HCT116 (cell line): ENCODE data around the gene EIF5AL1. TPM values are rescaled to one million over a fixed set of nuclear protein-coding genes. Genes with fewer than 3 reads are reported as not detected.

Experiments
- ATAC-seq: fragments of 200-7000 bp; cut with Tn5 transposase; 2 replicates; pipeline ENCODE4 v1.9.1; 2020; ENCODE audit warnings: mild to moderate bottlenecking, moderate library complexity
- BruUV-seq: library from RNA; stranded (reverse); fragments of 400-500 nt; replicated peaks from 2 replicates; lab custom pipeline; 2021; lab: Mats Ljungman, UMichigan
- CTCF ChIA-PET: fragments of 300-600 bp; sonication (Branson Sonifier 250); formaldehyde crosslinking; loops from one replicate; lab custom pipeline; 2021; ENCODE audit warnings: antibody characterized with exemption; lab: Charles Lee
- POLR2A ChIA-PET: fragments of 300-600, 350-600 bp; sonication (Branson Sonifier 250); formaldehyde crosslinking; loops from one replicate; lab custom pipeline; 2021; ENCODE audit warnings: antibody characterized with exemption; lab: Charles Lee
- RAD21 ChIA-PET, 2 experiments: fragments of 300-600 bp; sonication (Branson Sonifier 250); formaldehyde crosslinking; loops; one replicate each; lab custom pipeline; 2023; ENCODE audit warnings: low total read pairs in 2 of 2; ENCODE audit not compliant: uncharacterized antibody in 2 of 2, unreplicated experiment in 2 of 2, low non-redundant PET in 1 of 2; lab: Charles Lee
- DNase-seq: peaks from one replicate; pipeline ENCODE4 v3.0.0-alpha.2; 2010; ENCODE audit warnings: low read depth, low spot score
- H2AFZ ChIP-seq: fragments of 200-600 bp; shearing (Covaris generic), sonication (generic); 2 replicates; pipeline ENCODE4 v1.6.1; 2017; ENCODE audit warnings: low read depth, mixed run types, mixed read lengths, antibody characterized with exemption, low read length; ENCODE audit not compliant: poor library complexity, severe bottlenecking
- H3K27ac ChIP-seq: 2 replicates; pipeline ENCODE4 v1.5.1; 2012; ENCODE audit warnings: low read depth, low read length
- H3K27me3 ChIP-seq: fragments of 200-600 bp; sonication (generic); 2 replicates; pipeline ENCODE4 v1.6.1; 2016; ENCODE audit warnings: mixed run types, low read length, mixed read lengths; ENCODE audit not compliant: insufficient read depth
- H3K36me3 ChIP-seq, 2 experiments: fragments of 200-500 bp in 1 of 2; fragments of 200-600 bp in 1 of 2; sonication (Bioruptor generic) in 1 of 2; sonication (generic) in 1 of 2; 2 replicates each; pipeline versions ENCODE4 v1.5.1 to v1.6.1; 2014 to 2016; ENCODE audit warnings: low read length in 2 of 2, inconsistent platforms in 1 of 2, mixed read lengths in 1 of 2, mixed run types in 1 of 2; ENCODE audit not compliant: insufficient read depth in 2 of 2, control insufficient read depth in 1 of 2
- H3K4me1 ChIP-seq, 2 experiments: fragments of 200-600 bp in 1 of 2; sonication (generic) in 1 of 2; 2 replicates each; pipeline versions ENCODE4 v1.5.1 to v1.6.1; 2012 to 2017; ENCODE audit warnings: low read length in 2 of 2, inconsistent platforms in 1 of 2, mild to moderate bottlenecking in 1 of 2, mixed read lengths in 1 of 2, mixed run types in 1 of 2, moderate library complexity in 1 of 2; ENCODE audit not compliant: insufficient read depth in 2 of 2, control insufficient read depth in 1 of 2
- H3K4me2 ChIP-seq: fragments of 200-600 bp; sonication (generic); 2 replicates; pipeline ENCODE4 v1.6.1; 2017; ENCODE audit warnings: mixed run types, low read length, mixed read lengths
- H3K4me3 ChIP-seq, 2 experiments: fragments of 200-600 bp in 1 of 2; sonication (generic) in 1 of 2; replicated peaks in 1 of 2; 2 replicates each; pipeline ENCODE4 v1.5.1; 2011 to 2016; ENCODE audit warnings: low read length in 2 of 2, control low read depth in 1 of 2, low read depth in 1 of 2, mild to moderate bottlenecking in 1 of 2, mixed read lengths in 1 of 2, mixed run types in 1 of 2
- H3K79me2 ChIP-seq: fragments of 200-600 bp; sonication (generic); 2 replicates; pipeline ENCODE4 v1.6.1; 2017; ENCODE audit warnings: mild to moderate bottlenecking, mixed run types, low read length, moderate library complexity, mixed read lengths; ENCODE audit not compliant: insufficient read depth
- H3K9ac ChIP-seq: fragments of 200-600 bp; sonication (generic); 2 replicates; pipeline ENCODE4 v1.6.1; 2016; ENCODE audit warnings: low read length, mixed read lengths
- H3K9me2 ChIP-seq: fragments of 200-600 bp; sonication (generic), shearing (Covaris generic); 2 replicates; pipeline ENCODE4 v1.6.1; 2017; ENCODE audit warnings: mixed run types, mild to moderate bottlenecking, moderate library complexity; ENCODE audit not compliant: insufficient read depth
- H3K9me3 ChIP-seq, 2 experiments: fragments of 200-500 bp in 1 of 2; fragments of 200-600 bp in 1 of 2; sonication (Bioruptor generic) in 1 of 2; sonication (generic) in 1 of 2; 2 replicates each; pipeline ENCODE4 v1.6.1; 2014 to 2017; ENCODE audit warnings: low read length in 2 of 2, mixed read lengths in 2 of 2, inconsistent platforms in 1 of 2, low read depth in 1 of 2, mild to moderate bottlenecking in 1 of 2, mixed run types in 1 of 2, moderate library complexity in 1 of 2; ENCODE audit not compliant: control insufficient read depth in 1 of 2, insufficient read depth in 1 of 2
- H4K20me1 ChIP-seq: fragments of 200-600 bp; sonication (generic), shearing (Covaris generic); 2 replicates; pipeline ENCODE4 v1.6.1; 2017; ENCODE audit warnings: mixed run types, mild to moderate bottlenecking, moderate library complexity; ENCODE audit not compliant: insufficient read depth
- CEBPB ChIP-seq: IDR thresholded peaks from 2 replicates; pipeline ENCODE4 v1.6.1; 2012; ENCODE audit warnings: low read depth
- EGR1 ChIP-seq: IDR thresholded peaks from 2 replicates; pipeline ENCODE4 v1.6.1; 2012; ENCODE audit warnings: low read depth
- ELF1 ChIP-seq: IDR thresholded peaks from 2 replicates; pipeline ENCODE4 v1.6.1; 2012; ENCODE audit warnings: low read depth, borderline replicate concordance
- EZH2 ChIP-seq: fragments of 200-600 bp; sonication (generic); IDR thresholded peaks from 2 replicates; pipeline ENCODE4 v1.6.1; 2017; ENCODE audit warnings: antibody characterized with exemption, mixed run types
- FOSL1 ChIP-seq: IDR thresholded peaks from 2 replicates; pipeline ENCODE4 v1.6.1; 2012; ENCODE audit warnings: low read depth
- JUND ChIP-seq: IDR thresholded peaks from 2 replicates; pipeline ENCODE4 v1.6.1; 2012
- MAX ChIP-seq: IDR thresholded peaks from 2 replicates; pipeline ENCODE4 v1.6.1; 2012
- POLR2A ChIP-seq: IDR thresholded peaks from 2 replicates; pipeline ENCODE4 v1.7.0; 2011; ENCODE audit warnings: borderline replicate concordance; ENCODE audit not compliant: insufficient read depth, insufficient read length; ENCODE audit errors: extremely low read depth
- POLR2AphosphoS5 ChIP-seq: IDR thresholded peaks from 2 replicates; pipeline ENCODE4 v1.6.1; 2011; ENCODE audit warnings: mild to moderate bottlenecking, low read depth, low read length, moderate library complexity
- RAD21 ChIP-seq: IDR thresholded peaks from 2 replicates; pipeline ENCODE4 v1.6.1; 2012; ENCODE audit warnings: low read depth, mild to moderate bottlenecking
- SRF ChIP-seq: IDR thresholded peaks from 2 replicates; pipeline ENCODE4 v1.6.1; 2012; ENCODE audit warnings: low read depth
- TCF7L2 ChIP-seq: IDR thresholded peaks from 2 replicates; pipeline ENCODE4 v1.7.0; 2011; ENCODE audit warnings: borderline replicate concordance, inconsistent platforms; ENCODE audit not compliant: insufficient read depth, insufficient read length; ENCODE audit errors: extremely low read depth
- YY1 ChIP-seq: IDR thresholded peaks from 2 replicates; pipeline ENCODE4 v1.6.1; 2011; ENCODE audit warnings: low read length, low read depth, moderate library complexity, mild to moderate bottlenecking; ENCODE audit not compliant: insufficient replicate concordance; ENCODE audit errors: extremely low read depth
- intact Hi-C: fragments of 100-400 bp; cut with micrococcal nuclease; formaldehyde crosslinking; loops from 2 replicates; pipeline ENCODE4 v1.10.0; 2022
- total RNA-seq: library from RNA; stranded (reverse); gene quantifications from one replicate; pipeline ENCODE4 v1.2.1, GENCODE V29; 2021; ENCODE audit not compliant: unreplicated experiment
- TF ChIP-seq, protein P1 (sequence below), 3 experiments: fragments of 200-600 bp in 1 of 3; sonication (generic) in 1 of 3; IDR thresholded peaks in 2 of 3; conservative IDR thresholded peaks in 1 of 3; 2 replicates each; pipeline ENCODE4 v1.5.1; 2012 to 2017; ENCODE audit warnings: low read depth in 2 of 3, low read length in 2 of 3, antibody characterized with exemption in 1 of 3, borderline replicate concordance in 1 of 3, control low read depth in 1 of 3, mild to moderate bottlenecking in 1 of 3, mixed read lengths in 1 of 3, mixed run types in 1 of 3, moderate library complexity in 1 of 3; ENCODE audit not compliant: insufficient read depth in 1 of 3

The EIF5AL1 gene
- total RNA-seq, 1 experiment from 2014 or later = 5.6 TPM

- TF ChIP-seq YY1 = no peak
- TF ChIP-seq, protein P1, sequence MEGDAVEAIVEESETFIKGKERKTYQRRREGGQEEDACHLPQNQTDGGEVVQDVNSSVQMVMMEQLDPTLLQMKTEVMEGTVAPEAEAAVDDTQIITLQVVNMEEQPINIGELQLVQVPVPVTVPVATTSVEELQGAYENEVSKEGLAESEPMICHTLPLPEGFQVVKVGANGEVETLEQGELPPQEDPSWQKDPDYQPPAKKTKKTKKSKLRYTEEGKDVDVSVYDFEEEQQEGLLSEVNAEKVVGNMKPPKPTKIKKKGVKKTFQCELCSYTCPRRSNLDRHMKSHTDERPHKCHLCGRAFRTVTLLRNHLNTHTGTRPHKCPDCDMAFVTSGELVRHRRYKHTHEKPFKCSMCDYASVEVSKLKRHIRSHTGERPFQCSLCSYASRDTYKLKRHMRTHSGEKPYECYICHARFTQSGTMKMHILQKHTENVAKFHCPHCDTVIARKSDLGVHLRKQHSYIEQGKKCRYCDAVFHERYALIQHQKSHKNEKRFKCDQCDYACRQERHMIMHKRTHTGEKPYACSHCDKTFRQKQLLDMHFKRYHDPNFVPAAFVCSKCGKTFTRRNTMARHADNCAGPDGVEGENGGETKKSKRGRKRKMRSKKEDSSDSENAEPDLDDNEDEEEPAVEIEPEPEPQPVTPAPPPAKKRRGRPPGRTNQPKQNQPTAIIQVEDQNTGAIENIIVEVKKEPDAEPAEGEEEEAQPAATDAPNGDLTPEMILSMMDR (IDR thresholded peaks at IDR 0.05 in 2 of 3, conservative IDR thresholded peaks at IDR 0.05 in 1 of 3; ENCODE audit: borderline replicate concordance in 1 of 3, insufficient read depth in 1 of 3, low read depth in 2 of 3, low read length in 2 of 3) = no peak
- TF ChIP-seq FOSL1 = no peak
- no peak for TF ChIP-seq JUND
- TF ChIP-seq MAX = no peak
- TF ChIP-seq EGR1 = no peak
- no peak for TF ChIP-seq POLR2A
- no peak for TF ChIP-seq ELF1
- no TSS peak for BruUV-seq
- no peaks in the 10 kb centered on the region for H3K9me2 ChIP-seq
- ChIA-PET CTCF (interaction anchor here (0.9 kb wide), 1 partner anchor 109 kb away, joined by 4 read pairs; no protein-coding TSS in a partner anchor), RAD21 (no interaction called here), POLR2A (no interaction called here)
- H3K79me2 ChIP-seq = no peaks in the 10 kb centered on the region
- ATAC-seq = no peak
- no peak overlapping the region for H3K4me3 ChIP-seq
- no peaks in the 10 kb centered on the region for H4K20me1 ChIP-seq
- H3K27me3 ChIP-seq = no peaks in the 10 kb centered on the region
- H3K9me3 ChIP-seq = no peaks in the 10 kb centered on the region
- DNase-seq = no peak
- no peak overlapping the region for H2AFZ ChIP-seq
- no peak overlapping the region for H3K27ac ChIP-seq
- peaks cover 7 to 15% of the 10 kb centered on the region in 2 experiments for H3K4me1 ChIP-seq
- H3K4me2 ChIP-seq = no peak overlapping the region
- H3K36me3 ChIP-seq = no peaks in the 10 kb centered on the region
- no peak overlapping the region for H3K9ac ChIP-seq
- intact Hi-C loops = no loop called here
These were observed 29.0 kb upstream of the EIF5AL1 start for GRCh38 chr10:79483299-79483698.

GRCh38 chr10:79483948-79484347, 28.4 kb upstream of the EIF5AL1 start:
- Histone ChIP-seq H3K9me2 (no peaks in the 10 kb centered on the region), H3K36me3 (no peaks in the 10 kb centered on the region), H4K20me1 (no peaks in the 10 kb centered on the region), H3K27ac (no peak overlapping the region), H3K27me3 (no peaks in the 10 kb centered on the region), H3K9me3 (no peaks in the 10 kb centered on the region), H3K4me3 (no peak overlapping the region), H3K79me2 (no peaks in the 10 kb centered on the region), H3K4me1 (peaks cover 13 to 22% of the 10 kb centered on the region in 2 experiments), H2AFZ (no peak overlapping the region), H3K9ac (no peak overlapping the region), H3K4me2 (no peak overlapping the region)
- DNase-seq (no peak), ATAC-seq (no peak)
- BruUV-seq = no TSS peak
- intact Hi-C loops = no loop called here
- TF ChIP-seq EZH2 = no peak
- no peak for TF ChIP-seq RAD21
- no peak for TF ChIP-seq SRF
- TF ChIP-seq TCF7L2 = no peak
- no peak for TF ChIP-seq POLR2AphosphoS5
- no peak for TF ChIP-seq CEBPB
- no peak for TF ChIP-seq MAX
- CTCF ChIA-PET = no interaction called here
- POLR2A ChIA-PET = no interaction called here
- RAD21 ChIA-PET = no interaction called here
